GM18508 (cell line): Measurements from ENCODE around the gene ANKRD33.
"Not testable (repeated sequence)": the region's sequence is repeated elsewhere in the genome, so short reads cannot be mapped to it uniquely, and the experiment has no call there.

ENCODE experiments used
- ATAC-seq: cut with Tn5 transposase; IDR thresholded peaks from one replicate; pipeline ENCODE4 v1.9.1; 2021; ENCODE audit warnings: moderate number of reproducible peaks; ENCODE audit not compliant: insufficient read depth, unreplicated experiment

ANKRD33 gene

DNA sequence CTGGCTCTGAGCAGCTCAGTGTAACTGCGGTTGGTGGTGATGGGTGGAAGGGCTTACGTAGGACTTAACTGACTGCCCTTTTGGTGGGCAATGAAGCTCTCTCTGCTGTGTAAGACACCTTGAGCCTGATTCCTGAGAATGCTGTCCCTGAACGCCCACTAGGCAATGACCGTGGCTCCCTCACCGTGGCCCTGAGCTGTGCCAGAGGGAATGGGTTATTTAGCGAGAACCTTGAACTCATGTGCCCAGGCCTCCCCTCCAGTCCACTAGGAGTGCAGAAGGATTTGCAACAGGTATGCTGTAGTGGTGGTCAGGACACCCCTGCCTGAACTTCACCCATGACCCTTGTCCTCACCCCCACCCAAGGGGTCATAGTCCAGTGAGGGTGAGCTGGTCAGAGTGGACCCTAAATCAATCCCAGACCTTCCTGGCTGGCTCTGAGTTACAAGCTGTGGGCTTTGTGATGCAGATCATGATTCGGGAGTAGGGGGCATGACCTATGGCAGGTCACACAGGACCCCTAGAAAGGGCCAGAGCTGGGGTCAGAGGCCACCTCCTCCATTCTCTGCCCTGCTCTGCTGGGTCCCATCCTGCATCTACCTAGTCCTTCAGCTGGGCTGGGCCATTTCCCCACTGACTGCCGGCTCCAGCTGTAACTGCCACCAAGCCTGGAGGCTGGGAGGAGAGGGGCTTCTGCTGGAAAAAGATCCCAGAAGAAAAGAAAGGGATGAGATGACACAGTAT lies 14.5 kb upstream of the ANKRD33 start:
- ATAC-seq = no peak

DNA sequence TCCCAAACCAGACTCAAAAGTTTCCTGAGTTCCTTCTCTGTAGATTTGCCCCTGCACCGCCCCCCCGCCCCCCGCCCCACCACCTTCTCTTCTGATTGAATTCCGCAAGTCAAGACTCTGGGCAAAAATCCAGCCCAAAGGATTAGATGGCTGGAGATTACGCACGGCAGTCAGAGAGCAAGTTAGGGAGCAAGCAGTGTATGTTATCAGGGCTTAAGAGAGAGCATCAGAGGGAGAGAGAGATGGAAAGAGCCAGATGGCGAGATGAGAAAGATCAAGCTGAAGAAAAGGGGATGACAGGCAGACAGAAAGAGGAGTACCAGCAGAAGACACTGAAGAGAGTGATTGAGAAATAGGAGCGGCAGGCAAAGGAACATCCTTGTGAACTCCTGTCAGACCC lies 13.9 kb upstream of the ANKRD33 start:
- ATAC-seq = no peak

DNA sequence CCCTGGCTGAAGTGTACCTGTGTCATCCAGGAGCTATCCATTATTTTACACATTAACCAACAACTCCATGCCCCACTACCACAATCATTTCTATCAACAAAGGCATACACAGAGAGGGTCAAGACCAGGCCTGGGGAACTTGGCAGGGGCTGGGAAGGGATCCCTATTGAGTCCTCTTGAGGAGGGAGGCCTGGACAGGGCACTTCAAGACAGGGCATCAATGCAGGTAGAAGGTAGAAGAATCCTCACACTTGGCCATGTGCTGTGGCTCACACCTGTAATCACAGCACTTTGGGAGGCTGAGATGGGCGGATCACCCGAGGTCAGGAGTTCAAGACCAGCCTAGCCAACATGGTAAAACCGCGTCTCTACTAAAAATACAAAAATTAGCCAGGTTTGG lies 13.4 kb upstream of the ANKRD33 start:
- ATAC-seq = no peak

DNA sequence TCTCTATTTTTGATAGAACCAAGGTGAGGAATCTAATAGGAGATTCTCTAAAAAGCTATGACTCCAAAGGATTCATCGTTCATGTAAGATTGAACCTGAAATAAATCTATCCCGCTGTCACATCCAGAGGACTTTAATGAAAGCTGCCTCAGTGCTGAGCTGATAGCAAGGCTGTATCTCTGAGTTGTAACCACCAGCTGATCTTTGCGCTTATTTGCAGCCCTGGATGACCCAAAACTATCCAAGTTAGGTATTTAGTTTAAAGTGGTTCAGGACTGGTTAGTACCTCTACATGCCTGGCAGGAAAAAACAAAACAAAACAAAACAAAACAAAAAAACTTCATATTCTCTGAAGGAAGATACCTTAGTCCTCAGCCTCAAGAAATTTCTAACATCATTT lies 8.8 kb upstream of the ANKRD33 start:
- no peak for ATAC-seq

DNA sequence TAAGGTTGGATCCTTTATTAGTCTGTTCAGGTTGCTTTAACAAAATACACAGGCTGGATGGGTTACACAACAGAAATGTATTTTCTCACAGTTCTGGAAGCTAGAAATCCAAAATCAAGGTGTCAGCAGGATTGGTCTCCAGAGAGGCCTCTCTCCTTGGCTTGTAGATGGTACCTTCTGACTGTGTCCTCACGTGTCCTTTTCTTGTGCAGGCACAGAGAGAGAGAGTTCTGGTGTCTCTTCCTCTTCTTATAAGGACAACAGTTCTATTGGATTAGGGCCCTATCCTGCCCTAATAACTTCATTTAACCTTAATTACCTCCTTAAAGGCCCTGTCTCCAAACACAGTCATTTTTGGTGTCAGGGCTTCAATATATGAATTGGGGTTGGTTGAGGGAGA lies 4.6 kb upstream of the ANKRD33 start:
- ATAC-seq = no peak

DNA sequence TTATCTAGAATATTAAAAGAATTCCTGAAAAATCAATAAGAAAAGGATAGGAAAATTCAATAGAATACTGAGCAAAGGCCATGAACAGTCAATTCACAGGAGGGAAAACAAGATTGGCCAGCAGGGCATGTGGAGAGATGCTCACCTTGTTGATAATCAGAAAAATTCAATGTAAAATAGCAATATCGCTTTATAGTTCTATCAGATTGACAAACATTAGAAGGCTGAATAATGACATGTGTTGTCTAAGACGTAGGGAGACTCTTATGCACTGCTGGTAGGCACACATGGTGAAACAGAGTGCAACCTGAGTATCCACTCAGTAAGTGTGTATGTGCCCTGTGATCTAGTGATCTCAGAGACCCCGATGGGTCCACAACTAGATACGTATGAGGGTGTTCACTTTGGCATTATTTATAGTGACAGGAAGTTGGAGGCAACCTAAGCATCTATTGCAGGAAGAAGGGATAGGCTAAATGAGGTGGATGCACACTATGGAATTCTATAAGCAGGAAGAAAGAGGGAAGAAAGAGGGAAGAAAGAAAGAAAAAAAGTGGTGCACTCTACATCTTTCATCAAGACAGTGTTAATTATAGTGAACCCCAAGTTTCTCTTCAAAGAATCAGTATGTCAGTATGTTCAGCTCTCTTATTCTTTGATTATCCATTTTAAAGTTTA lies 3.8 kb upstream of the ANKRD33 start:
- no peak for ATAC-seq

DNA sequence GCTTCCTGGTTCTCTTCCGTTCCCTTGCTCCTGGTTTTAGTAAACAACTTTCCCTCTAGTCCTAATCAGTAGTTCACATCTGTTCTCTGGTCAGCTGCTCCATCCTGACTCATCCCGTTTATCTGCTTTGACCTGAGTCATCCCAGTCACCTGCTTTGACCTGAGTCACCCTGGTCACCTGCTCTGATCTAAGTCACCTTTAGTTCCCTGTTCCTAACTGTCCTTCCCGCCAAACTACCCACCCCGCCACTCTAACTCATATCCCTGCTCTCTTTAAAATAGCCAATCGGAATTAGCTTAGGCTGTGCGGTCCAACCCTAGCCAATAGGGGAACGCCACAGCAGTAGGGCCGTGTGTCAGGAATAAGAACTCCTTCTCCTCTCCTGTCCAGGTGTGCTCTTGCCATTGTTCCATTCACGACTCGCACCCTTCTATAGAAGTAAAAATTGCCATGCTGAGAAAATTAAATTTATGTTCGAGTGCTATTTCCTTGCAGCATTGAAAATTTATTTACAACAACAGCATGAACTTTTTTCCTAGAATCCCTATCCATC lies 3.1 kb upstream of the ANKRD33 start:
- ATAC-seq = no peak

DNA sequence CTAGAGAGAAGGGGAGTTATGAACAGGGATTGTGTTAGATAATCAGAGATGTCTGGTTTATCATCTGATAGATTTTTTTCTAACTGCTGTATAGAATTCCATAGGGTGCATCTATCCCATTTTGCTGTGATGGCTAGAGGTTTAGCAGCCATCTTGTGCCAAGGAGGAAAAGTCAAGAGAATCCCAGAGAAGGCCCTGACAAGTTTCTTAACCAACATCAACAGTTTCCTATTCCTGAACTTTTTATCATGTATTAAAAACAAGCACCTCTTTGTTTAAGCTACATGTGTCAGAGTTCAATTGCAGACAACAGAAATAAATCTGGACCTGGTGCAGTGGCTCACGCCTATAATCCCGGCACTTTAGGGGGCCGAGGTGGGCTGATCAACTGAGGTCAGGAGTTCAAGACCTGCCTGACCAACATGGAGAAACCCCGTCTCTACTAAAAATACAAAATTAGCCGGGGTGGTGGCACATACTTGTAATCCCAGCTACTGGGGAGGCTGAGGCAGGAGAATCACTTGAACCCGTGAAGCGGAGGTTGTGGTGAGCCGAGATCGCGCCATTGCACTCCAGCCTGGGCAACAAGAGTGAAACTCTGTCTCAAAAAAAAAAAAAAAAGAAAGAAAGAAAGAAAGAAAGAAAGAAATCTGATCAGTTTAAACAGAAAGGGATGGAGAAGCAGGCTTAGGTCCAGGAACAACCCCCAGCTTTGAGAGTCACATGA lies 2.4 kb upstream of the ANKRD33 start:
- not testable (repeated sequence) for ATAC-seq

DNA sequence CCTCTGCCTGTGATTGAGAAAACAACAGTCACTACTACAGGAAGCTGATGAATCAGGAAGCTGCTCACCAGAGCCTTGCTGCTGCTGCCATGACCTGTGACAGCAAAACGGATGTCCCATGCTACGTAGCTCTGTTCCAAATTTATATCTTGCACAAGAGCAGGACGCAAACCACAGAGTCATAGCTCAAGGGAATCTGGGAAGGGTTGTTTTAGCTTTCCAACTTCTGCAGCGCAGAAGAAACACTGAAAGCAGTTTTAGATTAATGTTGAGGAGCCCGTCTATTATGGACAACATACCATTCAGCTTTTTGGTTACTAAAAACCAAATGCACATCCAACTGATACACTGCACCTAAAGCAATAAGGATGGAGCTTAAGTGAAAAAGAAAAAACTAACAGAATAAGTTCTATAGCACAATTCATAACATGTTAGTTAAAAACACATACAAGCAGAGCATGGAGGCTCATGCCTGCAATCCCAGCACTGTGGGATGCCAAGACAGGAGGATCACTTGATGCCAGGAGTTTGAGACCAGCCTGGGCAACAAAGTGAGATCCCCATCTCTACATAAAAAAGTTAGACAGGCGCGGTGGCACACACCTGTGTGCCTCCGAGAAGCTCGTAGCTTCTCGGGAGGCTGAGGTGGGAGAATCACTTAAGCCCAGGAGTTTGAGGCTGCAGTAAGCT lies 1.7 kb upstream of the ANKRD33 start:
- no peak for ATAC-seq

DNA sequence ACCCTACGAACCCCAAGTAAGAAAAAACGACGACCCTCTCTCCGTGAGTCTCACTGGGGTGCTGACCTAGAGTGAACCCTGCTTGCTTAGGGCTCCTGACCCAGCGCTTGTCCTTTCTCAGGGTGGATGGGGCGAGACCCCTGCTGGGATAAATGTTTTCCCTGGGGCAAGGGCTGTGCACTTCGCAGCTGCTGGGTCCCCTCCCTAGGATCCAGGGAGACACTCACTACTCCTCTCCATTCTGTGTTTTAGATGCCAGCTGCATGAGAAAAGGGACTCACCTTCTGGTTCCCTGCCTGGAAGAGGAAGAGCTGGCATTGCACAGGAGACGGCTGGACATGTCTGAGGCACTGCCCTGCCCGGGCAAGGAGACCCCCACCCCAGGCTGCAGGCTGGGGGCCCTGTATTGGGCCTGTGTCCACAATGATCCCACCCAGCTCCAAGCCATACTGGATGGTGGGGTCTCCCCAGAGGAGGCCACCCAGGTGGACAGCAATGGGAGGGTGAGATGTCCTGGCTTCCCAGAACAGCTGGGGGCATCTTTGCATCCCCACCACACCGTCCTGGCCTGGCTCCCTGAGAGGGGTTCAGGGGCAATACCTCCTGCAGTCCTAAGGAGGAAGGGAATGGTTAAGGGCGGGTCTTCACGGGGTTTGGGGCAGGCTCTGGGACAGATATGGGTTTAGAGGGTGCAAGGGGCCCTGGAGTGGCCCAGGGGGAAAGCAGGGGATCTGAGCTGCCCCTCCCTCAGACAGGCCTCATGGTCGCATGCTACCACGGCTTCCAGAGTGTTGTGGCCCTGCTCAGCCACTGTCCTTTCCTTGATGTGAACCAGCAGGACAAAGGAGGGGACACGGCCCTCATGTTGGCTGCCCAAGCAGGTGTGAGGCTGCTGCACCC lies 663 bp downstream of the ANKRD33 start:
- no peak for ATAC-seq

DNA sequence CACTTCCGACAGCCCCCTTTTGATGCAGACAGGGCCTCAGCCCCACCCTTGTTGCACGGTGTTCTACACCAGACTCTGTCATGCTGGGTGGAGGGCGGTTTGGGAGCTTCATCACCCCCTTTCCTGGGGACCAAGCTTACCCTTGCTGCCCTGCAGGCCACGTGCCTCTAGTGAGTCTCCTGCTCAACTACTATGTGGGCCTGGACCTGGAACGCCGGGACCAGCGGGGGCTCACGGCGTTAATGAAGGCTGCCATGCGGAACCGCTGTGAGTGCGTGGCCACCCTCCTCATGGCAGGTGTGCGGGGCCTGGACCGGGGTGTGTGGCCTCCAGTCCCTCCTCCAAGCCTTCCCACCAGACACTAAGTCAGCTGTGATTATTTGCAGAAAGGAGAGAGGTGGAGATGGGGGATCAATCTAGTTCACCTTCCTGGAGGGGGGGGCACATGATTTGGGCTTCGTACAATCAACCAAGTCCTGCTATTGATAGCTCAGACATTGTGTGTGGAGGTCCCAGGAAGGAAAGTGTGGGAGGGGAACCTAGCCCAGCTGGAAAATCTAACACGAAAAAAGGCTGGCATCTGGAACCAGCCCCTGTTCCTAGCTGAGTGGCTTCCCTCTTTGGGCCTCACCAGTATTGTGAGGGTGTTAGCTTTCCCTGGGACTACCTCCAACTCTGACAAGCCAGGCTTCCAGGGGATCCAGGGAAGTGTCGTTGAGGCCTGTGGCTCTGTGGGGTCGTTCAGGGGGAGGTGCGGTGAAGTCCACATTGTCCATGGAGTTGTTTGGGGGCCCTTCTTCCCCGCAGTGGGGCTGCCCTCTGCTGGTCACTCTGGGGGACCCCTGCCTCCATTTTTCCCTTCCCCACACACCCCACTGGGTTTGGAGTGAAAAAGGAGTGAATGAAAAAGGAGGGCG lies 1.6 kb downstream of the ANKRD33 start:
- ATAC-seq = no peak

DNA sequence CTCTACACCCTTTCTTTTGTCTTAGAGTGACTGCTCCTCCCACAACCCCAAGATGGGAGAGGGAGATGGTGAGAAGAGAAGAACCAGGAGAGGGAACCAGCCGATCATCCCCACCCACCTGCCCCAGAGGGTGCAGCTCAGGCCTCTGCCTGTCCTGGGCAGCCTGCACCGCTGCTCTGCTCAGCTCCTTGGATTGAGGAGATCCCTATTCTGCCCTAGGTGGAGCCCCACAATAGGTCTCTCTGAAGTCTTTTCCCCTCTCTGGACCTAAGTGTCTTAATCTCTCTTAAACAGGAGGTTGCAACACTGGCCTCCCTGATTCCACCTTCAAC lies 2.2 kb downstream of the ANKRD33 start:
- no peak for ATAC-seq

DNA sequence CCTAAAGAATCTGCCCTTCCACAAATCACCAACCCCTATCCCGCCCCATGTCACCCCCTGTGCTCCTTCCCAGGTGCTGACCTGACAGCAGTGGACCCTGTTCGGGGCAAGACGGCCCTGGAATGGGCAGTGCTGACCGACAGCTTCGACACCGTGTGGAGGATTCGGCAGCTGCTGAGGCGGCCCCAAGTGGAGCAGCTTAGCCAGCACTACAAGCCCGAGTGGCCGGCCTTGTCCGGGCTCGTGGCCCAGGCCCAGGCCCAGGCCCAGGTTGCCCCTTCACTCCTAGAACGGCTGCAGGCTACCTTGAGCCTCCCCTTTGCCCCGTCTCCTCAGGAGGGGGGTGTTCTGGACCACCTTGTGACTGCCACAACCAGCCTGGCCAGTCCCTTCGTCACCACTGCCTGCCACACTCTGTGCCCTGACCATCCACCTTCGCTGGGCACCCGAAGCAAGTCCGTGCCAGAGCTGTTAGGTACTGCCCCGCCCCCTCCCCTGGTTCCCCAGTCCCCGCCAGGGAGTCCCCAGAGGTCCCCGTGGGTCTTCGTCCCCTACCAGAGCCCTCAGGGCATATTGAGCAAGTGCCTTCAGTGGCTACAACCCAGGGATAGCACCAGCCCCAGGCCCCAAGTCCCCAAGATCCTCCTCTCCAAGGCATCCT lies 2.7 kb downstream of the ANKRD33 start:
- no peak for ATAC-seq

DNA sequence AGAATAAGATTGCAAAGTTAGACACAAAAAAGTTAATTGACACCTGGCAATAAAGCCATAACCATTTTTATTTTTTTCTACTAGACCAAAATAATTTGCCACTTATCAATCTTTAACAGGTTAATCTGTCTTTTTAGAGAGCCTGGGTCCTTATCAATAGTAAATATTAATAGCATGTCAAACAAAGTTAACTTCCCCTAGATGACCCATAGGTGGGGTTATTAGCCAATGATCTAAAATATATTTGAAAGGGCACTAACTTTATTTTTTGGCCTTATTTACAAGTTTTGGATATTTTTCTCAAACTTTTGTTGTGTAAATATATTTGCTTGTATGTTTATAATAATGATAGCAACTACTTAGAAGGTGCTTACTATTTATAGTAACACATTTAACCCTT lies 3.9 kb downstream of the ANKRD33 start:
- ATAC-seq = no peak

DNA sequence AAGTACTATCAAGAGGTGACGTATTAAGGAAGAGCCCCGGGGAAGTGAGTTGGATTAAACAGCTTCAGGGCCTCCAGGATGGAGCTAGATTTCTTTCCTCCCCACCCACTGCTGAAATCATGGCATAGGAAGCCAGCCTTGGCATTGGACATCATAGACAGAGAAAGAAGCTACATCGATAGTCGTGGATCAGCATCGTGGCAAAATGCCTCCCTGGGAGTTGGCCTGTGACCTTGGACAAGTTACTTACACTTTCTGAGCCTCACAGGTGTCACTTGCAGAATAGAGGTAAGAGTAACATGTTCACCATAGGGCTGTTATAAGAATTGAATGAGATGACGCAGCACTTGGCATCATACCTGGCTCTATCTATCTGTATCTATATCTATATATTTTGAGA lies 5.9 kb downstream of the ANKRD33 start:
- no peak for ATAC-seq

DNA sequence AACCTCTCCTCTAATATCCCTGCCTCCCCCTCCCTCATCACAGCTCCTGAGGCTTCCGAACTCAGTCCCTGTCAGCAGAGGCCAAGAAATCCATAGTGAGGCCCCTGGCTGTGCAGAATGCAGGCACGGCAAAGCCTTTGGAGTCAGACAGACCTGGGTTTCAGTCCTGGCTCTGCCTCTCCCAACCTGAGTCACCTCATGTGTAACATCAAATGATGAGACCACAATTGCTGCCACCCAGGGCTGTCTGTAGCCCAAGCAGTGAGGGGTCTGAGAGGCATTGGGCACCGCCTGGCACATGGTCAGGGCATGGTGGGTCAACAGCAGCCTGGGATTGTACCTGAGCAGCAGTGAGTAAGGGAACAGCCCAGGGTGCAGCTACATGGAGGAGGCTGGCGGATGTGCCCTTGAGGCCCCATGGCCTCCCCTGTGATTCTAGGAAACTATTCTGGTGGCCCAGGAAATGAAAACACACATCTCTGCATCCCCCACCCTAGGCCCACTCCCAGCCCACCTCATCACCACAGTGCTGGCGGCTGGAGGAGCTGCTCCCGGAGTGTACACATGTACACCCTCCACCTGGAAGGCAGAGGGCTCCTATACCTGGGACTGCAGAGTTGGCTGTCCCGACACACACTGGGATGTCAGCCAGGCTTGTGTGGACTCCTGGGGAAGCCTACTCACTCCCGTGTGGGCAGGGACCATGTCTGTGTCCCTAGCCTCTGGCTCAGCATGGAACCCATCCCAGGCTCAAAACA lies 7.7 kb downstream of the ANKRD33 start:
- no peak for ATAC-seq

DNA sequence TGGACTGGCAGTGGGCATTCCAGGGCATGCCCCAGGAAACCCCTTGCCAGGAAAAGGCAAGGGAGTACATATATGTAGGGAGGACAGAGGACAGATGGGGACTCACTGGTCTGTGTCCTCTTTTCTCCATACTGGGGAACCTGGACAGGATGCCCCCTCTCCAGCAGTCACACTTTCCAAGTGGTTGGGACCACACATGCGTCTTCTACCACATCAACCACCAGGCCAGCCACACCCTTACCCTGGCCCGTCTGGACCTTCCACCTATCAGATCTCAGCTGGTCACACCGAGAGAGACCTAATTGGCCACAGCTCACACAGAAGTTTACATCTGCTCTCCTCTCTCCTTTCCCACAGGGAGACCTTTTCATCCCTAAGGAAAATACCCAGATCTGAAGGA lies 8.3 kb downstream of the ANKRD33 start:
- no peak for ATAC-seq

DNA sequence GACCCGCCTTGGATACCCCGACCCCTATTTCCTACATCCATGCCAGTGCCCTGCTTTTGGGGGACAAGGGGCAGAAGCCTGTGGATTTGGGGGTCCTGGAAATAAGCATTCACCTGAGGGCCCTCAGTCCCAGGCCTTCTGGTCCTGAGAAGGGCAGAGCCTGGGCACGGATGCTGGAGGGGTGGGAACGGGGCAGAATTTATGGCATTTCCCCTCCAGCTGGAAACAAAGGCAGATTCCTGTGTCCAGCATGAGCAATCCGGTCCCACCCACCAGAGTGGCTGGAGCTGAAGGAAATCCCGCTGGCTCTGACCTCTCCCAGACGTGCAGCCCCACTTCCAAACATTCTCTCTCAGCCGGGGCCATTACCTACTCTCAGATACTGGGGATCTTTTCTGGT lies 9.3 kb downstream of the ANKRD33 start:
- no peak for ATAC-seq
